Measurements from ENCODE around the gene SPON1.

GRCh38 chr11:14022251-14022650 is 59.7 kb downstream of the SPON1 start:
- no peak for TF ChIP-seq CTCF (IDR thresholded peaks at IDR 0.05; ENCODE audit: low read length)
- no peak for TF ChIP-seq EZH2 (optimal IDR thresholded peaks at IDR 0.05; ENCODE audit: low read depth, low read length)
